AG09309 (cell line): ENCODE results near the gene PLPP4.

ENCODE experiments used
- DNase-seq: peaks from one replicate; pipeline ENCODE4 v3.0.0-alpha.2; 2010; ENCODE audit warnings: low read depth
- H3K4me3 ChIP-seq: 2 replicates; pipeline ENCODE4 v1.5.1; 2011; ENCODE audit warnings: mild to moderate bottlenecking, low read depth, low read length, moderate library complexity; ENCODE audit not compliant: control insufficient read depth
- TF ChIP-seq, protein P1 (sequence below): IDR thresholded peaks from 2 replicates; pipeline ENCODE4 v1.5.1; 2011; ENCODE audit warnings: mild to moderate bottlenecking, low read depth, low read length, inconsistent platforms; ENCODE audit not compliant: insufficient read depth, control insufficient read depth; ENCODE audit errors: missing control alignments

PLPP4 gene

DNA sequence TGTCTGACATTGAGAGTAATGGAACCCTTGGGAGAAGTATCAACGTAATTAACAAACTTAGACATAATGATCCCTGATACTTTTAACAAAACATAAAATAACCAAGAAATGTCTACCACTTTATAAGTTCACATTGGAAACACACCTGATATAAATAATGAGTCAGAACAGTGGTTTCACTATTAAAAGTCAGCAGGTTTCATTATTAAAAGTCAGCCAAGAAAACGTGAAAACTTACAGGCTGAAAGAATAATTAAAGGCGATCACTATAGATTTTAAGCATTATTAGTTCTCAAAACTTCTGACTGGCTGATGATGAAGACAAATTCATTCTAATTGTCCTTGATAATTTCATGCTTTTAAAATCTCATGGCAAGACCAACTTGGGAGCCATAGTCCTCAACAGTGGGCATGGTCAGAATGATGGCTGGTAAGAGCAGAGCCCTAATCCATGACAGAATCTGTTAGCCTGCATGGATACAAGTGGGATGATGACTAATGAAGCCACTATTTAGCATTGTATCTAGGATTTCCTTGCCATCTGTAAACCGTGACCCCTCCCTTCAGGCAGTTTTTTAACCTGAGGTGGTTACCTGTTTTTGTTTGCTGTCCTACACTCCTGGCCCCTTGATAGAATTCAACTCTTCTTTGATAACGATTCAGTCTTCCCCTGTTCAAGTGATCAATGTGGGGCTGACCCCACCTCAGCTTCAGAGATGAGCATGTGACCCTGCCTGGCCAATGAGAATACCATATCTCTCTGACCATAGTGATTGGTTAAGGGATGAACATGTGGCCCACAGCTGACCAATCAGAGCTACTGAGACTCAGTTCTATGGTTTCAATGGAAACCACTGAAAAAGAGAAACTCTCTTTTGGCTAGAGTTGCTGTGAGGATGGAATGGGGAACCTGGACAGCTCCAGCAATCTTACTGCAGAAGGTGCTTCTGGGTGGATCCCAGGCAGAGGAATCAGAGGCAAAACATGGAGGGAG is 151.0 kb downstream of the PLPP4 start:
- no peak for DNase-seq
- TF ChIP-seq, protein P1, sequence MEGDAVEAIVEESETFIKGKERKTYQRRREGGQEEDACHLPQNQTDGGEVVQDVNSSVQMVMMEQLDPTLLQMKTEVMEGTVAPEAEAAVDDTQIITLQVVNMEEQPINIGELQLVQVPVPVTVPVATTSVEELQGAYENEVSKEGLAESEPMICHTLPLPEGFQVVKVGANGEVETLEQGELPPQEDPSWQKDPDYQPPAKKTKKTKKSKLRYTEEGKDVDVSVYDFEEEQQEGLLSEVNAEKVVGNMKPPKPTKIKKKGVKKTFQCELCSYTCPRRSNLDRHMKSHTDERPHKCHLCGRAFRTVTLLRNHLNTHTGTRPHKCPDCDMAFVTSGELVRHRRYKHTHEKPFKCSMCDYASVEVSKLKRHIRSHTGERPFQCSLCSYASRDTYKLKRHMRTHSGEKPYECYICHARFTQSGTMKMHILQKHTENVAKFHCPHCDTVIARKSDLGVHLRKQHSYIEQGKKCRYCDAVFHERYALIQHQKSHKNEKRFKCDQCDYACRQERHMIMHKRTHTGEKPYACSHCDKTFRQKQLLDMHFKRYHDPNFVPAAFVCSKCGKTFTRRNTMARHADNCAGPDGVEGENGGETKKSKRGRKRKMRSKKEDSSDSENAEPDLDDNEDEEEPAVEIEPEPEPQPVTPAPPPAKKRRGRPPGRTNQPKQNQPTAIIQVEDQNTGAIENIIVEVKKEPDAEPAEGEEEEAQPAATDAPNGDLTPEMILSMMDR, result no peak

DNA sequence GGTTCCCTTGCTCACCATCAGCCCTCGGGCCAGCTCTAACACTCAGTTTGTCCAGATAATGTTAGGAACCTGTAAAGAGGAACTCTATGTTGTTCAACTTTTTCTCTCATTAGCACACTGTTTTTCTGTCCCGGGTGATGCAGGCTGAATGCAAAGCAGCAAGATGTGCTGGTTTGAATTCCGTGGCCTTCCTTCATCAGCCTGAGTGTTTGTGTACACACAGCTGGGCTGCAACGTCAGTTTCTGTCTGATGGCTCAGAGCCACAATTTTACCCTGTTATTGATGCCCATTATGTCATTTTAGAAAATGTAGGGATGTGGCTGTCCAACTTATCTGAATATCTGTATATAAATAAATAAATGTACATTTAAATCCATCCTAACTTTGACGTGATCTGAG is 152.0 kb downstream of the PLPP4 start:
- no peak overlapping the region for H3K4me3 ChIP-seq
- TF ChIP-seq, protein P1, result no peak
- no peak for DNase-seq

More for the DNA sequence above, 151.0 kb downstream of the PLPP4 start:
- no peak overlapping the region for H3K4me3 ChIP-seq

DNA sequence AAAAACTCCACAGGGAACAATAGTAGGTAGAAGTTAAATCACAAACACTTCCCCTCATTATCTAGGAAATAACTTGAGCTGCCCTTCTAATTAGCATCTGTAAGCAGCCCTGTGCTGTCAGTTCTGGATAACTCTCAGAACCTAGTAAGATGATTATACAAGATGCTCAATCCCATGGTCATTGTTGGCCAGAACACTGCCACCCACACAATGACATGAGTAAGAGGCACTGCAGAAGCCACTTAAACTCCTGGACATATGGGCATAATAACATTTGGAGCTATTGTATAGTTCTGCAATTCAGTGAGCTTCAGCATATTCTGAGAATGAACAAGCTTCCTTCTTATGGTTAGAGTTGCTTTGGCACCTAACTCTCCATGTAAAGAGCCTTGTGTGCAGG is 153.8 kb downstream of the PLPP4 start:
- TF ChIP-seq, protein P1, result no peak
- no peak overlapping the region for H3K4me3 ChIP-seq
- no peak for DNase-seq

DNA sequence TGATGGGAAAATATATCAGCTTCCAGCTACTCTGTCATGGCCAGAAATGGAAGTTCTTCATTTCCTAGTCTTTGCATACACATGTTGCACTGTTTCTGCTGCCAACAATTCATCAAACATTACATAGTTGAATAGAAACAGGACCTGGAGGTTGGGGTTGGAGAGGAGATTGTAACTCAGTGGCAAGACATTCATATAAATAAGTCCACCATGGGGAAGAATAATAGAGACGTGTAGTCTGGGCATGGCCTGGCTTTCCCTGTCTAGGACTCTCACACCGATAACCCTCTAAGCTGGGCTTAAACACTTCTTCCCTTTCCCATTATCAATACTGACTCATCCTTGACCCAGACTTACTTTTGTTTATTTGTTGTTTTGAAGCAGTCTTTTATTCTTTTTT is 155.7 kb downstream of the PLPP4 start:
- no peak for DNase-seq
- TF ChIP-seq, protein P1, result no peak
- no peak overlapping the region for H3K4me3 ChIP-seq

DNA sequence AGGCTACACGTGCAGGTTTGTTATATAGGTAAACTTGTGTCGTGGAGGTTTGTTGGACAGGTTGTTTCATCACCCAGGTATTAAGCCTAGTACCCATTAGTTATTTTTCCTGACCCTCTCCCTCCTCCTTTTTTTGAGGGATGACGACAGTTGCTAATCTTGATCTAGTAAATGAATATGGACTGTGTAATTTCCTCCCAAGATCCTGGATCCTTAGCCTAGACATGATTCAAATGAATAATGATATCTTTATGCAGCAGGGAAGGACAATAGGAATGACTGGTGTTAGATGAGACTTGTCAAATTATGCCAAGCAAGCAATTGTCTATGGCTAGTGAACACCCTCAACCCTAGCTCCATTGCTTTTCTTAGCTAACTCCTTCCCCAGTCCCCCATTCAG is 156.2 kb downstream of the PLPP4 start:
- TF ChIP-seq, protein P1, result no peak
- no peak overlapping the region for H3K4me3 ChIP-seq
- DNase-seq, result no peak

DNA sequence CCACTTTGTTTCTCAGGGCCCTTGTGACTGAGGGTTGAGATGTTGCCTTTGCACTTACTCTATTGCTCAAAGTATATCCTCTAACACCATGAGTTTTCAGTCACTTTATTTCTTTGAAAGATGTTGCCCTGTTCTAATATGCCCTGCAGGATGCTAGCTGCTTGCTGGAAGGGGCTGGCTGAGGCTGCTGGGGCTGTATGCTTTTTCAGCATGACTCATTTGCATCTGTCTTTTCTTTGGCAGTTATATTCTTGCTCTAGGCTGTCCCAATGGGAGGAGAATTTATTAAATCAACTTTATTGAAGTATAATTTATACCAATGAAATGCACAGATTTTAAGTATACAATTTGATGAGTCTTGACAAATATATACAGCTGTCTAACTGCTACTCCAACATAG is 157.7 kb downstream of the PLPP4 start:
- TF ChIP-seq, protein P1, result no peak

More for the DNA sequence above, 157.7 kb downstream of the PLPP4 start:
- DNase-seq, result no peak
- H3K4me3 ChIP-seq, result no peak overlapping the region
